KG1 (cell line): ENCODE data around the gene USP8.

Experiments
- DNase-seq: peaks from one replicate; lab custom pipeline; 2025; lab: John Stamatoyannopoulos, UW

Gene USP8

DNA sequence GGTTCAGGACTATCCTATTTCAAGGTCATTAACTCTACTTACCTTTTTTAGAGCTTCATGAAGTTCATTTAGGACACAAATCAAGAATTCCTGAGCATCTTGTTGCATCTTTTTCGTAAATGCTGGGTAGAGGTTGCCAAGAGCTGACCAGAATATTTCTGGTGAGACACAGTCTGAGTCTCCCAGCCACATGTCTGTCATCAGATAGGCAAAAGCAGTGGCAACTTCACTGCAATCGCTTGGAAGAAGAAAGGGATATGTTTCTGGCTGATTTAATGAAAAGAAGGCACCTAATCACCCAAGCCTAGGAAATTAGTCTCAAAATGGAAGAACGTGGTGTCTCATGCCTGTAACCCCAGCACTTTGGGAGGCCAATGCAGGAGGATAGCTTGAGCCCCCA lies 119.4 kb downstream of the USP8 start:
- no peak for DNase-seq

DNA sequence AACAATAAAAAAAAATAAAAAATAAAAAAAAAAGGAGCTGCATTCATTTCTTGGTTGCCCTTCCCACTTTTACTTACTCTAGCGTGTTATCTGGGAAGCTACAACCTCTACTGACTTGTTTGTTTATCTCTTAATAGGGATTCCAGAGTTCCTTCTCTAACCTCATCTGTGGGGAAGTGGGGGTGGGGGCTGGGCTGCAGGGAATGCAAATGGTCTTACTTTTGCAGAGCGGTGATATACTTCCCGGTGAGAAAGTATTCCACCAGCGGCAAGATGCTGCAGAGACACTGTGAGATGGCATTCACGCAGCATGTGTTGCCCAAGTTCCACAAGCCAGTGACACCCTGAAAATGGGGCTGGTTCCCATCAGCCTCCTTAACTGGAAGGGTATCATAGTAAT lies 120.2 kb downstream of the USP8 start:
- DNase-seq = no peak

DNA sequence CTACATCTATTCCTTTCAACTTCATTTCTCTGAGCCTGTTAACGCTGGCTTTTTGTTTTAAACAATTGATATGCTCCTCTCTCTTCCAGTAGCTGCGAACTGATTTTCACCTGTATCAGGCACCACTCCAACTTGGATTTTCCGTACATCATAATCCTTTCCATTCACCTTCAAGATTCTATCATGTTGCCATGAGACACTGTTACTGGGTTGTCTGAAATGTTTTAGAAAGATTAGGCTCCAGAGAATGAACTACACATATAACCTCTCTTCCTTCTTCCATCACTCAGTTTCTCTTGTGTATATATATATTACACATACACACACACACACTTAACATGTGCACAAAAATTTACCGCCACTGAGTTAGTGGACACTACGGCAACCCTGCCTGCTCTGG lies 122.4 kb downstream of the USP8 start, which contains the start of gene USP50:
TSS of gene USP50 (minus strand) at position 101 of the 400 bp plus-strand sequence. CDS start 141 bp downstream, outside the sequence.
- DNase-seq = no peak

DNA sequence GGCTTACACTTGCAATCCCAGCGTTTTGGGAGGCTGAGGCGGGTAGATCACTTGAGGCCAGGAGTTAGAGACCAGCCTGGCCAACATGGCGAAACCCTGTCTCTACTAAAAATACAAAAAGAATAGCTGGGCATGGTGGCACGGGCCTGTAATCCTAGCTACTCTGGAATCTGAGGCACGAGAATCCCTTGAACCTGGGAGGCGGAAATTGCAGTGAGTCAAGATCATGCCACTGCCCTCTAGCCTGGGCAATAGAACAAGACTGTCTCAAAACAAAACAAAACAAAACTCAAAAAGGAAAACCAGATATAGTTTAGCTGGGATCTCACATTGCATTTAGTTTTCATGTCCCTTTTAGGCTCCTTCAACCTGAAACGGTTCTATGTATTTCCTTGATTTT lies 125.1 kb downstream of the USP8 start:
- DNase-seq = no peak

GRCh38 chr15:50552238-50552637 lies 128.0 kb downstream of the USP8 start:
- no peak for DNase-seq

- no peak for DNase-seq
Measured at GRCh38 chr15:50556642-50557371, 132.6 kb downstream of the USP8 start.

DNA sequence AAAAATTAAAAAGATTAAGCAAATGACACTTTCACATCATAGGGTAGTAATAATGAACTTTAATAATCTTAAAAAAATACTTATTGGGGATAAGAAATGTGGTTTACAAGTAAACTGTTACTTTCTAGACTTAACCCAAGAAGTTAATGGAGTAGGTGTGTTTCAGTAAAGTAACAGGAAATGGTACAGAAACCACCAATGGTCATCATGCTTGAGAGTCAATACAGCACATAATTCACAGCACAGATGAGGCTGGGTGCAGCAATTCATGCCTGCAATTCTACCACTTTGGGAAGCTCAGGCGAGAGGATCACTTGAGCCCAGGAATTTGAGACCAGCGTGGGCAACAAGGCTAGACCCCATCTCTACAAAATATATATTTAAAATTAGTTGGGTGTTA lies 133.8 kb downstream of the USP8 start:
- DNase-seq = no peak

DNA sequence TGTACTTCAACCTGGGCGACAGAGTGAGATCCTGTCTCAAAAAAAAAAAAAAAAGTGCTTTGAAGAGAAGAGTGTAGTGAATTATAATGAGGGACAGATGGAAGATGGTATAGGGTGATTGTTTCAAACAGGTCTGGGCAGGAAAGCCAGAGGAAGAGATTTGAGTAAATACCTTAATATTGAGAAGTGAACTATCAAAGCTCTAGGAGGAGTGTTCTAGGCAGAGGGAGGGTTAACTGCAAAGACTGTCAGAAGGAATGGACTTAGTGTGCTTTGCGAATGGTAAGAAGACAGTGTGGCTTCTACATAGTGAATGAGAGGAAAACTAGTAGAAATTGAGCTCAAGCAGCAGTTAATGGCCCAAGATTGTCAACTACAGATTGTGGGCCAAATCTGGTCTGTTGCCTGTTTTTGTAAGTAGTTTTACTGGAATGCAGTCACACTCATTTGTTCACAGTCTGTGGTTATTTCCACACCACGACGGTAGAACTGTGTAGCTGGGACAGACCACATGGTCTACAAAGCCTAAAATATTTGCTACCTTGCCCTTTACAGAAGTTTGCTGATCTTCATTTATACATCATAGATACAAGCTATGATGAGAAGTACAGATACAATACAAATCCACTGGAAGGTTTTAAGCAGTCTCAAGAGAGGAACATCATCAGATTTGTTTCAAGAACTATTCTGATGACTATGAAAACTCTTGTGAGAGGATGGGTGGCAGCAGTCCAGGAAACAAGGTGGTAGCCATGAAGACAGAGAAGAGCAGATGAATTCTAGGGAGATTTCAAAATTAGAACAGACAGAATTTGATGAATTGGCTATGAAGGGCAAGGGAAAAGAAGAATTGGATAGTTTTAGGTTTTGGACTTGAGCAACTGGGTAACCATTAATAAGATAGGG lies 138.8 kb downstream of the USP8 start:
- DNase-seq = no peak

DNA sequence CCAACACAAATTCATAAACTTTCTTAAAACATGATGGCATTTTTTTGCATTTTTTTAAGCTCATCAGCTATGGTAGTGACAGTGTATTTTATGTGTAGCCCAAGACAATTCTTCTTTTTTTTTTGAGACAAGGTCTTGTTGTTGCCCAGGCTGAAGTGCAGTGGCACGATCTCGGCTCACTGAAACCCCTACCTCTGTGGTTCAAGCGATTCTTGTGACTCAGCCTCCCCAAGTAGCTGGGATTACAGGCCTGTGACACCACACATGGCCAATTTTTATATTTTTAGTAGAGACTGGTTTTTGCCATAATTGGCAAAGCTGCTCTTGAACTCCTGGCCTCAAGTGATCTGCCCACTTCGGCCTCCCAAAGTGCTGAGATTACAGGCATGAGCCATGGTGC lies 139.6 kb downstream of the USP8 start:
- DNase-seq = no peak
